IMR-90 (cell line): ENCODE data around the gene ACVR1. TPM values are rescaled to one million over a fixed set of nuclear protein-coding genes. Genes with fewer than 3 reads are reported as not detected.
"Not testable (repeated sequence)": the region's sequence is repeated elsewhere in the genome, so short reads cannot be mapped to it uniquely, and the experiment has no call there.

Experiments used
- ATAC-seq: fragments of 200-7000 bp; cut with Tn5 transposase; 2 replicates; pipeline ENCODE4 v1.9.1; 2020; ENCODE audit warnings: low read depth, mild to moderate bottlenecking, moderate library complexity
- BruUV-seq: library from RNA; stranded (reverse); fragments of 400-500 nt; replicated peaks from 2 replicates; lab custom pipeline; 2021; lab: Mats Ljungman, UMichigan
- CTCF ChIA-PET: fragments of 300-600 bp; formaldehyde crosslinking; extraction: SDS; loops from one replicate; lab custom pipeline; 2021; ENCODE audit warnings: antibody characterized with exemption; lab: Yijun Ruan, JAX
- POLR2A ChIA-PET: fragments of 300-600 bp; sonication (Branson Sonifier 250); formaldehyde crosslinking; loops from one replicate; lab custom pipeline; 2022; ENCODE audit warnings: antibody characterized with exemption; ENCODE audit not compliant: unreplicated experiment; lab: Charles Lee
- DNase-seq: peaks from one replicate; pipeline ENCODE4 v3.0.0; 2013
- H2AFZ ChIP-seq: replicated peaks from 2 replicates; pipeline ENCODE3; 2013; ENCODE audit warnings: low read length, mild to moderate bottlenecking; ENCODE audit not compliant: poor library complexity
- H2AK5ac ChIP-seq: 2 replicates; pipeline ENCODE4 v1.6.1; 2013; ENCODE audit warnings: low read depth, low read length, inconsistent platforms
- H2AK9ac ChIP-seq: replicated peaks from 2 replicates; pipeline ENCODE3; 2013; ENCODE audit warnings: mild to moderate bottlenecking, low read depth, low read length, moderate library complexity; ENCODE audit not compliant: poor library complexity
- H2BK120ac ChIP-seq: 2 replicates; pipeline ENCODE4 v1.6.1; 2013; ENCODE audit warnings: low read depth, low read length, inconsistent platforms
- H2BK15ac ChIP-seq: 3 replicates; pipeline ENCODE4 v1.6.1; 2013; ENCODE audit warnings: low read depth, low read length, inconsistent platforms
- H2BK20ac ChIP-seq: 2 replicates; pipeline ENCODE4 v1.6.1; 2013; ENCODE audit warnings: low read depth, mild to moderate bottlenecking, inconsistent platforms, low read length, moderate library complexity
- H2BK5ac ChIP-seq: 2 replicates; pipeline ENCODE4 v1.6.1; 2013; ENCODE audit warnings: mild to moderate bottlenecking, low read depth, low read length, inconsistent platforms; ENCODE audit not compliant: poor library complexity, severe bottlenecking
- H3K14ac ChIP-seq: replicated peaks from 2 replicates; pipeline ENCODE4 v1.6.1; 2013; ENCODE audit warnings: low read depth, low read length, inconsistent platforms
- H3K18ac ChIP-seq: 2 replicates; pipeline ENCODE4 v1.6.1; 2013; ENCODE audit warnings: low read depth, low read length, control low read depth
- H3K23ac ChIP-seq: 2 replicates; pipeline ENCODE4 v1.6.1; 2013; ENCODE audit warnings: low read depth, low read length, inconsistent platforms
- H3K27ac ChIP-seq: 2 replicates; pipeline ENCODE4 v1.5.1; 2013; ENCODE audit warnings: mild to moderate bottlenecking, control low read depth, low read length; ENCODE audit not compliant: insufficient read depth
- H3K27me3 ChIP-seq: 2 replicates; pipeline ENCODE4 v1.6.1; 2013; ENCODE audit warnings: low read length; ENCODE audit not compliant: control insufficient read depth, insufficient read depth
- H3K36me3 ChIP-seq: 2 replicates; pipeline ENCODE4 v1.6.1; 2013; ENCODE audit warnings: low read length, mixed read lengths; ENCODE audit not compliant: control insufficient read depth, insufficient read depth
- H3K4ac ChIP-seq: 2 replicates; pipeline ENCODE4 v1.6.1; 2013; ENCODE audit warnings: low read depth, low read length, inconsistent platforms
- H3K4me1 ChIP-seq: 2 replicates; pipeline ENCODE4 v1.6.1; 2013; ENCODE audit warnings: low read length, mixed read lengths; ENCODE audit not compliant: control insufficient read depth, insufficient read depth
- H3K4me2 ChIP-seq: 2 replicates; pipeline ENCODE4 v1.6.1; 2013; ENCODE audit warnings: low read depth, mild to moderate bottlenecking, control low read depth, low read length, moderate library complexity
- H3K4me3 ChIP-seq: 2 replicates; pipeline ENCODE4 v1.5.1; 2013; ENCODE audit warnings: low read depth, mild to moderate bottlenecking, control low read depth, low read length, moderate library complexity; ENCODE audit not compliant: insufficient read depth
- H3K56ac ChIP-seq: 2 replicates; pipeline ENCODE4 v1.6.1; 2013; ENCODE audit warnings: low read length, inconsistent platforms; ENCODE audit not compliant: insufficient read depth; ENCODE audit errors: extremely low read depth
- H3K79me1 ChIP-seq, 2 experiments: 2 replicates each; pipeline ENCODE4 v1.6.1; 2013; ENCODE audit warnings: low read length in 2 of 2, inconsistent platforms in 1 of 2, low read depth in 1 of 2
- H3K9ac ChIP-seq: 2 replicates; pipeline ENCODE4 v1.6.1; 2013; ENCODE audit warnings: low read depth, low read length, control low read depth
- H3K9me1 ChIP-seq: 2 replicates; pipeline ENCODE4 v1.6.1; 2013; ENCODE audit warnings: low read length, inconsistent platforms; ENCODE audit not compliant: insufficient read depth
- H3K9me3 ChIP-seq: 2 replicates; pipeline ENCODE4 v1.6.1; 2013; ENCODE audit warnings: low read length; ENCODE audit not compliant: control insufficient read depth, insufficient read depth
- H4K20me1 ChIP-seq: 2 replicates; pipeline ENCODE4 v1.6.1; 2013; ENCODE audit warnings: low read length, inconsistent platforms; ENCODE audit not compliant: insufficient read depth
- H4K5ac ChIP-seq: 2 replicates; pipeline ENCODE4 v1.6.1; 2013; ENCODE audit warnings: mild to moderate bottlenecking, low read depth, low read length, control low read depth
- H4K8ac ChIP-seq, 2 experiments: 2 replicates each; pipeline ENCODE4 v1.6.1; 2013; ENCODE audit warnings: low read depth in 2 of 2, low read length in 2 of 2, control low read depth in 1 of 2, inconsistent platforms in 1 of 2
- H4K91ac ChIP-seq: 2 replicates; pipeline ENCODE4 v1.6.1; 2013; ENCODE audit warnings: low read depth, low read length, inconsistent platforms; ENCODE audit not compliant: insufficient read depth
- WGBS, 2 experiments: methylation state at CpG; one replicate each; pipeline versions ENCODE4 v1.1.5 to v1.1.7; 2013; ENCODE audit warnings: missing lambda C conversion rate in 2 of 2; ENCODE audit not compliant: insufficient read length in 1 of 2; ENCODE audit errors: extremely low coverage in 2 of 2; 5-methylcytosine and 5-hydroxymethylcytosine counted together
- dilution Hi-C: fragments of 300-500 bp; cut with HindIII; formaldehyde crosslinking; loops from one replicate; pipeline ENCODE4 v1.14.3; 2018; ENCODE audit warnings: low sequenced_read_pairs; ENCODE audit not compliant: unreplicated experiment
- in situ Hi-C: fragments of 300-500 bp; cut with MboI; formaldehyde crosslinking; loops from 3 replicates; pipeline ENCODE4 v1.14.3; 2019; ENCODE audit warnings: low sequenced_read_pairs, inconsistent platforms, mixed read lengths
- intact Hi-C: fragments of 100-400 bp; cut with micrococcal nuclease; formaldehyde crosslinking; loops from 2 replicates; pipeline ENCODE4 v1.10.0; 2022
- polyA plus RNA-seq, 3 experiments: library from polyadenylated mRNA; depleted of rRNA; stranded (reverse); fragments of >200 nt; gene quantifications; 2 replicates each; pipeline ENCODE4 v1.2.3, GENCODE V29; 2012; ENCODE audit warnings: low replicate concordance in 1 of 3
- total RNA-seq: library from RNA; depleted of rRNA; stranded (reverse); fragments of >200 nt; gene quantifications from 2 replicates; pipeline ENCODE4 v1.2.3, GENCODE V29; 2012

Gene ACVR1
- total and polyA plus RNA-seq, 2 of the 4 experiments (the other 2 are of a cell fraction): 21.1 to 40.8 TPM

DNA sequence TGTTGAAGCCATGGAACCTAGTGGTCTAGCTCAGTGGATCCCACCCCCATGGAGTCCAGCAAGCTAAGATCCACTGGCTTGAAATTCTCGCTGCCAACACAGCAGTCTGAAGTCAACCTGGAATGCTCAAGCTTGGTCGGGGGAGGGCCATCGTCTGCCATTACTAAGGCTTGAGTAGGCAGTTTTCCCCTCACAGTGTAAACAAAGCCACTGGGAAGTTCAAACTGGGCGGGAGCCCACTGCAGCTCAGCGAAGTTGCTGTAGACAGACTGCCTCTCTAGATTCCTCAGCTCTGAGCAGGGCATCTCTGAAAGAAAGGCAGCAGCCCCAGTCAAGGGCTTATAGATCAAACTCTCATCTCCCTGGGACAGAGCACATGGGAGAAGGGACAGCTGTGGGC is 171.5 kb downstream of the ACVR1 start:
- peak; percentile 80 for ATAC-seq
- H3K36me3 ChIP-seq, H4K91ac ChIP-seq, CTCF ChIA-PET, in situ Hi-C loops, H3K14ac ChIP-seq, H2AK5ac ChIP-seq, H3K9ac ChIP-seq, H3K23ac ChIP-seq, H3K9me3 ChIP-seq, intact Hi-C loops, H3K79me1 ChIP-seq, H3K4me2 ChIP-seq, dilution Hi-C loops, BruUV-seq, H2BK5ac ChIP-seq, H2AK9ac ChIP-seq, H3K27me3 ChIP-seq, H3K27ac ChIP-seq, H4K8ac ChIP-seq, H2AFZ ChIP-seq, H4K5ac ChIP-seq, H3K4me3 ChIP-seq, H2BK15ac ChIP-seq, H3K18ac ChIP-seq, H3K9me1 ChIP-seq, H3K4me1 ChIP-seq, H4K20me1 ChIP-seq, H2BK120ac ChIP-seq, H3K56ac ChIP-seq, H2BK20ac ChIP-seq, H3K4ac ChIP-seq: not testable (repeated sequence)
- 80% methylated on average over 2 of the region's 5 CpGs; no CpG with 5 or more reads in 1 of the 2 experiments for WGBS, 2 experiments
- POLR2A ChIA-PET: interaction anchor here (0.6 to 0.7 kb wide), 2 partner anchors 12 to 38 kb away, joined by 3 read pairs; no protein-coding TSS in a partner anchor
- peak; percentile 63 for DNase-seq

DNA sequence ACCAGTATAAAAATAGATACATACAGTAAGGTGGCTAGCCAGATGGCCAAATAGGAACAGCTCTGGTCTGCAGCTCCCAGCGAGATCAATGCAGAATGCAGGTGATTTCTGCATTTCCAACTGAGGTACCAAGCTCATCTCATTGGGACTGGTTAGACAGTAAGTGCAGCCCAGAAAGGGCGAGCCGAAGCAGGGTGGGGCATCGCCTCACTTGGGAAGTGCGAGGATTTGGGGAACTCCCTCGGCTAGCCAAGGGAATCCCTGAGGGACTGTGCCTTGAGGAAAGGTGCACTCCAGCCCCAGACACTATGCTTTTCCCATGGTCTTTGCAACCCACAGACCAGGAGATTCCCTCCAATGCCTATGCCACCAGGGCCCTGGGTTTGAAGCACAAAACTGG is 172.0 kb downstream of the ACVR1 start:
- H3K4me3 ChIP-seq, dilution Hi-C loops, H3K14ac ChIP-seq, H3K9me1 ChIP-seq, H3K18ac ChIP-seq, H3K23ac ChIP-seq, H3K79me1 ChIP-seq, H3K27ac ChIP-seq, CTCF ChIA-PET, H4K8ac ChIP-seq, H3K9ac ChIP-seq, intact Hi-C loops, H3K4me1 ChIP-seq, BruUV-seq, H2AK9ac ChIP-seq, H3K4me2 ChIP-seq, H2BK120ac ChIP-seq, H2AFZ ChIP-seq, DNase-seq, H3K36me3 ChIP-seq, H4K91ac ChIP-seq, ATAC-seq, H4K5ac ChIP-seq, H4K20me1 ChIP-seq, H2BK5ac ChIP-seq, H2BK20ac ChIP-seq, in situ Hi-C loops, H2AK5ac ChIP-seq, H3K56ac ChIP-seq, H3K27me3 ChIP-seq, H2BK15ac ChIP-seq, H3K9me3 ChIP-seq, H3K4ac ChIP-seq: not testable (repeated sequence)
- 93% methylated on average over 6 of the region's 6 CpGs; no CpG with 5 or more reads in 1 of the 2 experiments for WGBS, 2 experiments
- POLR2A ChIA-PET: interaction anchor here (0.6 to 0.7 kb wide), 2 partner anchors 12 to 38 kb away, joined by 3 read pairs; no protein-coding TSS in a partner anchor
